SKM-1 treated with dmso at 0.1 percent for 144 hours (cell line): ENCODE measurements around the gene BTBD9.

Source experiments
- DNase-seq: peaks from one replicate; lab custom pipeline; 2025; ENCODE audit not compliant: unreplicated experiment; lab: John Stamatoyannopoulos, UW

Gene BTBD9

DNA sequence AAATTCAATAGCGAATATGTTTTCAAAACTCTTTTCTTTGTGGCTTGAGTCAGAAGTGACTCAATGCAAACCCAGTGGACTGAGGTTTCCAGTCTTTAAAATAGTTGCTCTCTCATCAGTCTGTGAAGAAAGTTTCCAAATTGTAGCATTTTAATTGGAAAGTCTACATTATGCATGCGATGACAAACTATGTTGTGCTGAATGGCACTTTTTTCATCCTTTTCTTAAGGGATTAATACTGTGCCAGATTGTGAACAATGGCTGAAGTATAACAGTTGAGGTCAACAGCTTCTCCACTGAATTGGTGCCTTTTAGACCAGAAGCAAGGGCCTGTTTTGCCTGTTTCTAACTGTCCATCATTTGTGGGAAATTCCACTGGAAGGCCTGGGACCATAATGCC lies 377.1 kb downstream of the BTBD9 start:
- DNase-seq: no peak

DNA sequence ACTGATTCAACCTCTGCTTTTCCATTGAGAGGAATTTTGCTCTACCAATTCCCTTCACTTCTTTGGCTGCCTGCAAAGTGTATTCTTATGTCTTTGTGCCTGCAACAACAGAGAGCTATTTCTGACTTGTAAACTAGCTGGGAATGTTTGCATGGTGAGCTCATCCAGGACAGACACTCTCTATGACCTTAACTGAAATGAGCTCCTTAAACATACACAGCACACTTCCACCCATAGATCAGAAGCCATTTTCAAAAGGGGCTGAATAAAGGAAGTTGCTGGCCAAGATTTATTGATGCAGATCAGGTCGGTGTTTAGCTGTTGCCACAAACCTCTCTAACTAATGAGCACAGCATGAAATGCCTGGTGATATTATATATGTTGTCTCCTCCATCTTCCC lies 377.7 kb downstream of the BTBD9 start:
- DNase-seq: no peak

DNA sequence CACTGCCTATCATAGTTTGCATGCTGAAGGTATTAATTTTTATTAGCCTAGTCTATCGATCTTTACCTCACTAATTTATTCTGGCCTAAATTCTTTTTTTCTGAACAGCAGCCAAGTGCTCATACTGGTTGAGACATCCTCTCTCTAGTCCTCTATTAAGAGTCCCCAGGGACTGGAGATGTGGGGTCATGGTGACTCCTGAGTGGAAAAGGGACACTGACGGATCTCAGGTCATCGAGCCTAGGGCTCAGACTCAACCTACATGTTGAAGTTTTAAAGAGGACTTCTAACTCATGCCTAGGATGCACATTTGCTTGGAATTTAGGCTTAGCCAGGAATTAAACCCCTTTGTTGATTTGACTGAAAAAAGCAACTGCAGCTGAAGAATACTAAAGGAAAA lies 378.1 kb downstream of the BTBD9 start:
- no peak for DNase-seq

DNA sequence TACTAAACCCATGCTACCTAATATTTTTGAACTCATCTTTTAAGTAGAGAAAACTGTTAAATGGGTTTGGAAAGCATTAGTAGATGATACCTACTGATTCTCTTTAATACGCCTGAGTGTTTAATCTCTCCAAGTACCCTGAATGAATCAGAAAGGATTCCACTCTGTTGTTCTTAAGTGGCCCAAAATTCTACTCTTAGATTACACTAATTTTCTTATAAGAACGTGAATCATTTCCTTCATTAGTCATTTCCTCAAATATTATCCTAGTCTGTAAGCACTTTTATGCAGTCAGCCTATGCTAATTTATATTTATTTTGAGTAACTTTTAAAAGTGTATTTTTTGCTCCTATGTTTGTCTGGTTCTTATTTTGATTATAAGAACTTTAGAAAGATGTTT lies 380.0 kb downstream of the BTBD9 start:
- no peak for DNase-seq

DNA sequence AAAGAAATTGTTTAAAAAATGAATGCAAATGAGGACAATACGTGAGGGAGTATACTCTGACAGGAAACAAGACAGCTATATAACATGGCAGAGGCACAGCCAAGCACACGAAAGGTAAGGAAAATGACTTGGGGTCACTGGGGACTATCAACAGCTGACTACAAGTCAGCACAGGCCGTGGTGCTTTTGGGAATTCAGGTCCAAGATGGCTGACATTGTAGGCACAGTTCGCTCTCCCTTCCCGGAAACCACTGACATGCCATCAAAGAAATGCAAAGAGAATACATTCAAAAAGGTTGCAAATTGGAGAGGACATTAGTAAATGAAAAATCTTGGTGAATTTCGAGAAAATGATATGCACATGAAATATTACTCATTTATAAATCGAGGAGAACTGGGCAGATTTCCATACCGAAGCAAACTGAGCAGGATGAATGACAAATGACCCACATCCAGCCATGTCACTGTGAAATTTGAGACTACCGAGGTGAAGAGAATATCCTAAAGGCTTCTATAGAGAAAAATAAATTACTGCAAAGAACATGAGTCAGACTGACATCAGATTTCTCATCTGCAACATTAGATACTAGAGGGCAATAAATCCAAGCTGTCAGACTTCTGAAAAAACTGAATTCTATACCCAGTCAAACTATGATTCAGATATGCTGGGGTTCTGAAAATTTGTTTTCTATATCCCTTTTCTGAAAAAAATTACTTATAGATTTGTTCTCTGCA lies 391.1 kb downstream of the BTBD9 start:
- DNase-seq: no peak

DNA sequence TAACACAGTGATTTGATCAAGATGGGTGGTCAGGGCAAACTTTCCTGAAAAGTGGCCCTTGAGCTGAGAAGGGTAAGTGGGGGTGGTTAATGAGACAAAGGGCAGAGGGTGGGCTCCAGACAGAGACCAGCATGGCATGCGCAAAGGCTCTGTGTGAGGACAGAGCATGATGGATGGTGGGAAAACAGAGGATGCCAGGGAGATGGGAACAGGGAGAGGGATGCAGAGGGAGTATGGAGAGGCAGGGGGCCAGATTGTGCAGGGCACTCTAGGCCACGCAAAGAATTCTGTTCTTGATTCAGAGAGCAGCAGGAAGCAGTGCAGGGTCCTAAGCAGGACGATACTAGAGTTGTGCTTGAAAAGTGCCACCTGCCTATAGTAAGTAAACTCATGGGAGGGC lies 394.4 kb downstream of the BTBD9 start:
- no peak for DNase-seq

DNA sequence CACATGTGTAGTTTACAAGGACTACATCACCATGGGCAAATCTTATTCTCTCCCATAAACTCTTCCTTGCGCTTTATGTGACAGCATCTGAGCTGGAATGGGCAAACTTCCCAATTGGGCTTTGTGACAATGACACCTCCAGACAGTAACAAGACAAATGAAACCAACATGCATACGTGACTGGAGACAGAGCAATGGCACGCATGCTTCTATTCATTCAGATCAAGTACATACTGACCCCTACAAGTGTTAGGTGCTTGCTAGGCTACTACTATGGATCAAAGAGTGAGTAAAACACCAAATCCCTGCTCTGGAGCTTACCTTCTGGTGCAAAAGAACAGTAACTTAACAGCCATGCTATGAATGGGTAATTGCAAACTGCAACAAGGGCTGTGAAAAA lies 394.9 kb downstream of the BTBD9 start:
- DNase-seq: no peak

DNA sequence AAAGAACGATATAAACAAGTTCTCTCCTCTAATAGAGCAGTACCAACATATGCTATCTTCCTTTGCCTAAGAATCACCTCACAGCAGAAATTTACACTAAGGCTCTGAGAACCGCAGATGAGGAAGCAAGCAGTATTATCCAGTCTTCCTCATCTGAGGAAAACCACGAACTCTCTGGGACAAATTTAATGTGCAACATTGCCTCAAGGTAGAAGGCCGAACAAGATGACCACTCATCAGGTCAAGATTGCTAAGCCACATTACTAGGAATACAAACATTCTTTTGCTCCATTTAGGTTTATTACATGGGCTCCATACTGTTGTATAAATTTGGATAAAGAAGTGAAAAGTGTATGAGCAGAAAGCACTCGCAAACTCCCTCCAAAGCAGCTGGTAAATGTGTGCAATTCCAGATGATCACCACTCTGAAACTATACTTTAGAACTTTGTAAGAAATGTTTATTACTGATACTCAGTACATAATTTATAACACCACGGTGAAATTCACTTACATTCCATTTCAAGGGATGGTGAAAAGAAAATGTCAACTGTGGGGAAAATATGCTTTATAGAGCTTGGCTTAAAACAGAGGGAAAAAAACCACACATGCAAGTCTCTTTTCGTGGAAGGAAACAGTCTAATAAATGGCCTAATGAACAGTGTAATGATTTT lies 398.4 kb downstream of the BTBD9 start:
- DNase-seq: no peak

DNA sequence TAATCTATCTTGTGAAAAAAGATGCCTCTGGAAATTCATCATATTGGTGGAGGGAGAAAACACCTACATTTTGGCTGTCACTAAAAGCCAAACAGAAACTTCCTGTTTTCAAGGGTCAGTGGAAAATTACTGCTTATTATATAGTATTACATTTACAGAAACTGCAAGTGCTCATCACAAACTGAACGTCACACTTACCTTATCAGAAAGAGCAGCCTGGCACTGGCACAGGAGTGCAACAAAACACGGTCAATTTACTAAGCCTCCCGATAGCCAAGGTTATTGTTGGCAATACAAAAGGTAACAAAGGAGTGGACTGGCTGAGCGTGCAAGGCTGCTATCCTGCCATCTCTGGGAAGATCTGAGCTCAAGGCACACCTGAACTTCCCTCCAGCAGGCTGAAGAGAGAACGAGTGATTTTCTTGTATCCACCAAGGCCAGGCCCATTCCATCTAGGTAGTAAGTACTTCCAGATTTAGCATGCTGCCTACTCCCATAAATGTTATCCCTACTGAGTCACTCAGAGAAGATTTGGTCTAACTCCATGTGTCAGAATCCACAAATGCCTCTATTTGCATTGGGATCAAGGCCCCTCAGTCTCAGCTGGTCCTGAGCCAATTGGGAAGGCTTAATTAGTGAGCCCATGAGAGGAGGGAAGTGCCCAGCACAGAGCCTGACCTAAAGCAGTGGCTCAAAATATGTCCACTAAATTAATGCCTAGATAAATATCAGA lies 399.8 kb downstream of the BTBD9 start:
- DNase-seq: no peak

DNA sequence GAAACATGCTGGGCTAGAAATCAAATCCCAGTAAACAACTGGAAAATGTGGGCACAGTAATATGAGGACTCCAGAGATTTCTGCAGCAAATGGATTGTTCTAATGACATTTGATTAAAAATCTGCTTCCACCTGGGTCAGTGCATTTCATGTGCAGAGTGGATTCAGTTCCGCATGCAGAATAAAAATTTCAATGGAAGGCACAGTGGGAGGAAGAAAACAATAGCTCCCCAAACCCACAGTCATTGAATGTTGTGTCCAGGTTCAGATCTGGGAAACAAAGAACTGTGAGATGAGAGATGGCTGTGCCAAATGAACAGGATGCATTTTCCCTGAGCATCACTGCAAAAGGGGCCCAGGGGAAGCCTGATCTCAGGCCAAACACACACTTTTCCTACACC lies 403.1 kb downstream of the BTBD9 start:
- DNase-seq: no peak

DNA sequence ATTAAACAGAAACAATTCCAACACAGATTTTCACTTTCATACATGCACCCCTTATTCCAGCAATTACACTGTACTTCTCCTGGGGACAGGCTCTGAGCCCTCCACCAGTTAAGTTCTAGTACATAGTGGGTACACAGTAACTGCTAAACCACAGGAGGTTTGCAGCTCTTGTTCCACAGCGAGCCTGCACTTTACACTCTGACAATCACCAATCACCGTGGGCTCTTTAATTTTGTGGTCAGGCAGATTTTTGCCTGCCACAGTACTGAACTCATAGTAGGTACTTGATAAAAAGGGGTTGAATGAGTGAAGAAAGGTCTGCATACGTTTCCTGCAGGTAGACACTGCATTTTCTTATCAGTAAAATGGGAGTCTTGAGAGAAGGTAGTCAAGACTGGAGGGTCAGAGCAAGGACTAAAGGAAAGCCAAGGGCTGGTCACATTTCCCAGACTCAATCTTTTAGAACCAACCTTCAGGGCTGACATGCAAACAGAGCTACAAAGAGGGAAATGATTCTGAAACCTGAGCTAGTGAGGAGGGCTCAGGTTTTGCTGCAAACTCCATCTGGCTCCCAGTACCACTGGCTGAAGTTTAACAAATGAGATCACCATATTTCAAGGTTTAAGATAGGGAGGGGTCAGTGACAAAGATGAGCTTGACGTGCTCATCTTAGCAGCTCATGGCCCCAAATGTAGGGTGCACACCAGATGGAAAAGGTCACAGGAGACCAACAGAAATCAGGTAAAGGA lies 404.6 kb downstream of the BTBD9 start:
- DNase-seq: no peak

DNA sequence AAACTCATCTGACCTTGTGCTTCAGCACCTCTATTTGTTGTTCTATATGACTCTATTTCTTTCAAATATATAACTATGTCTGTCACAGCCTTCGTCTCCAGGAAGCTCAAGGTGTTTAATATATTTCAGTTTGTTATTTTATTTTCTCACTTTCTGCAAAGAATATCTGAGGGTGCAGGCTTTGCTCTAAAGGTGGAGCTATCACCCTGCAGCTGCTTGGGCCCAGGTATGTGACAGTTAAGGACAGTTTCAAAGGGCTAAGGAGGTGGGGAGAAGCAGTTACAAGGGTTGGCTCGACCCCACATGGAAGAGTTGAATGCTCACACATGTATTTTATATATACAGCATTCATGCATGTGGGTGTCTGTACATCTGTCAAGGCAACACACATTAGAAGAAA lies 405.6 kb downstream of the BTBD9 start:
- no peak for DNase-seq

DNA sequence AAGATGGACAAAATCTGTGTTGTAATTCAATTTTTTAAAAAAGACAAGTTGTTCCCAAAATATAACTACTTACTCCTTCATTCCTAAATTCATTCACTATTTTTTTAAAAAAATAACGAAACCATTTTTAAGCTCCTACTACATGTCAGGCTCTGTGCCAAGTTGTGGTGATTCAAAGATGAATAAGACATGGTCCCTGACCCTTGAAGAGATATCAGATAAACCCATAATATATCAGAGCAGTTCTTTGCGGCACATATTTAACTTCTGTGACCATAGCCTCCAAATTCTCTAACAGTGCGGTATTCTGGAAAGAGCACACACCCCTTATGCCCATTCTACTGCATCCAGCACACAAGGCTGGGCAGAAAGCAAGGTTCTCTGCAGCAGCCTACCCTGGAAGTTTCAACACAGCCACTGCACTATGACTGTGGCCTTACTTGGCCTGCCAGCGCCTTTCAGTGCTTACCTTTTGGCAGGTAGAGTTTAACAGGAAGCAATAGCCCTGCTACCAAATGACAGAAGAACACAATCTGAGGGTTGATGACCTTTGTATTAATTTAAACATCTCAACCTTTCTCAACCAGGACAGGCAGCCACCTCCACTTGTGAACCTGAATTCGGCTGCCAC lies 406.5 kb downstream of the BTBD9 start:
- DNase-seq: no peak

DNA sequence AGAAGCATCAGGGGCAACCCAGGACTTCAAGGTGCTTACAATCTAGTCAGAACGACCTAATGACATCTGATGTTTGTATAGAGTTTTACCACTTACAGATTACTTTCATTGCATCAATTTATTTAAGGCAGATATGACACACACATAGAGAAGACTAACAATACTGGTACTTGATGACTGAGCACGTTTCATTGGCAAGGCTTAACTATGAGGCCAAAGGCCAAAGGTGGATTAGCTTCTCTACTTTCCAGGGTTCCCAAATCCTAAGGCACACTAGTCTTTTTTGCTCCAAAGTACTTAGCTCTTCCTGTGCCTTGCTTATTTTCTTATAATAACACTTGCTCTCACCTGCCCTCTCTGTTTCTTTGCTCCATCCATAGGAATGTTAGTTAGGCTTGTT lies 414.0 kb downstream of the BTBD9 start:
- DNase-seq: no peak

DNA sequence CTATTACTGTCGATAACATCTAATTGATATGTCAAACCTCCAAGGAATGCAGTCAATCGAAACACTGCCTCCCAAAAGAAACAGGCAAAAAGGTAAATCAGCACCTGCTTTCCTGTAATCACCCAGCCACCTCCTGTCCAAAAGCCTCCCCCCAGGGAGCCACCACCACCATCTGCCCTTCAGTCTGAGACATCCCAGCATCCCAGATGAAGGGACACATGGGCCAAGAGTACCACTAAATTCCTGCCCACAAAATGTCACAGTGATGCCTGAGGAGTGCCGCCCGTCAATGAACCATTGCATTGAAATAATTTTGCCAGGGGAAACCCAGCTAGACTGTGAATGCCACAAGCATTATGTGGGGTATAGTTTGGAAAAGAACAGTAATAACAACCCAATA lies 418.5 kb downstream of the BTBD9 start:
- DNase-seq: no peak

DNA sequence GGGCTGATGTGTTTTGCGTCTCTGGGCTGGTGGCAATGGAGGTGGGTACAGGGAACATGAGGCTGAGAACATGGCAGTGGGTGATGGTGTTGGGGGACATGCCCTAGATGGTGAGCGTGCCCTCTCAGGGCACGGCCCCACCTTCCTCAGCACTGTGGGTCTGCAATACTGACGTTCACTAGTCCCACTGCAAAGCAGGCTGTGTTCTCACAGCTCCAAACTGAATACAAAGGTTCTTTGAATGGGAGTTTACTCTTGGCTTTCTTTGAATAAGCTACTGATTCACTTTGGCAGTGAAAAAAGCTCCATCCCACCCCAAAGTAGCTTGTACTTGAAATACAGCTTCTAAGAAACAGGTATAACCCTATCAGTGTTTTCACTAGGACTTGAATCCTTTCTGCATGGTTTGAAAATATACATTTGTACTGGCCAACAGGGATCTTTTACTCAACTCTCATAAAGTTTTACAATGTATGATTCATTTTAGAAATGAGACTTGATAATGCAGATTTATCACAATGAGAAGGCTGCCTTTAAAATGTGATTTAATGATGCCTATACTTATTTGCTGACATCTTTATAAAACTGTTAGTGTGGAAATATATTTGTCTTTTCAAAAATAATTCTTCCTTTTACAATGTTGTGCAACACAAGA lies 419.5 kb downstream of the BTBD9 start:
- DNase-seq: no peak

DNA sequence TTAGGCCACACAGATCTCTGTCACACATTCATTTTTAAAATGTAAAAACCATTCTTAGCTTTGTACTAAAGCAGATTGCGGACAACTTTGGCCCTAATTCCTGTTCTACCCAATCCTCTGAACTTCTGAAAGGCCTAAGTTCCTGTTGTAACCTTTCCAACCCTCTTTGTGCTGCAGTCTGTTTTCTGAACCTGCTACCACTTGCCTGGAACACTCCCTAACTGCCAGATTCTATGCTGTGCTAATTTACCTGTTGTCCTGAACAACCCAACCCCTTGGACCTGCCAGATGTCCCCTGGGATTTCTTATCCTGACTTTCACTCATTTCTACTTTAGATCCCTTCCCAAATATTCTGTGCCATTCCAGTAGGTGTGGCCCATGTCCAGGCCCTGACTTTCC lies 421.5 kb downstream of the BTBD9 start:
- DNase-seq: no peak

DNA sequence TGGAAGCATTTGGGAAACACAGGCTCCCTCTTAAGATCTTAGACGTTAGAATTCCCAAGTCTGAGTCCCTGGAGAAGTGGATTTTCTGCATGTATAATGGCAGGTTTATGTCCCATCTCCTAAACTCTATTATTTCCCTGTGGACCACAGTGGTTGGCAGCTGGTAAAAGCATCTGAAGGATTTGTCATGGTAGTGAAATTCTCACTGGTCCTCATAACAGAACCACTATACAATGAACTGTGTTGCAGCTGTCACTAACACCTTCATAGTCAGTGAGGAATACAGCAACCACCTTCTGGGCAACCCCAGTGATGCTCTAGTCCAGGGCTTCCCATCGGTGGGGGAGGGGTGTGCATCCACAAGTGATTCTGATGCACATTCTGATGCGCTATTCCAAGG lies 423.3 kb downstream of the BTBD9 start:
- DNase-seq: no peak

DNA sequence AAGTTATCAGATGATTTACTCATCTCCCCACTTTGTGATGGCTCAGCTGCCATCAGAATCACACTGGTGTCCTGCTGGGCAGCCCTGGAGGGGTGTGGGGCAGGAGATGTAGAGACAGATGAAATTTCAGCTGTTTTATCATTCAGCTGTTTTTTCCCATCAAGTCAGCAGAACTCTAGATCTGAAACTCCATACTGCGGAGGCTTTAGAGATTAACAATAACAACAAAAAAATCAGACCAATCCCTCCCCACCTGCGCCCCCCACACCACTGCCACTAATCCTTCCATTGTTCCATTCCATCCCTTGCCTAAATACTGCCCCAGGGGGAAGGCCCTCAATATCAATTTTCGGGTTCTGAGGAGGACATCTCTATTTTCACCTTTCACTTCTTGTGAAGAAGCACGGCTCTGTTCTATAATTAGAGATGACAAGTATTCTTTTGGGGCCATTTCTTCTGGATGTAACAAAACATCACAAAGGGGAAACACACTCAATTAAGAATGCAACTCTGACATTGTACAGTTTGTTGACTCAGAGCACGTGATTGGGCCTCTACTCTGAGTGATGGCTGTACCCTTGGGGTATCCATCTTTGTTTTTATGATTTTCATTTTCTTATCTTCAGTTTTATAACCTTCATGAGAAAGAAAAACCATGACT lies 423.9 kb downstream of the BTBD9 start:
- DNase-seq: no peak

DNA sequence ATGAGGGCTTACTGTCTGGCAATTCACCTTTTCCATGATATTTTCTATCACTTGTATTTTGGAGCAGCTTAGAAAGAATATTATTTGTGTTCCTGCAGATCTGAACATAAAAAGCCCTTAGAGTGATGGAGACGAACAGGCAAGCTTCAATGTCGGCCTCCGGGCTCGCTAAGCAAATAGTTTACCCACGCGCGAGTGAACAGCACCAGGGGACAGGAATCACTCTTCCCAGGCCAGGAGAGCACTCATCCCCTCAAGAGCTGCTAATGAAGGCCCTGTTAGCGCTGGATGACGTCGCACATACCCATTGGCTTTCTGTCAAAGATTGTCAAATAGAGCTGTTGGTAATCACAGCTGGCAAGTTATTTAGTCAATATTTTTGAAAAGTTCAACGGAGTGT lies 424.5 kb downstream of the BTBD9 start:
- no peak for DNase-seq
